Activated CD4-positive, alpha-beta T cell treated with anti-CD3 and anti-CD28 coated beads for 4 hours (primary cell): ENCODE data around the gene TRIL.

Experiments used
- DNase-seq, 2 donors: peaks; one replicate each; pipeline ENCODE4 v3.0.0-alpha.2; 2020

TRIL gene, protein sequence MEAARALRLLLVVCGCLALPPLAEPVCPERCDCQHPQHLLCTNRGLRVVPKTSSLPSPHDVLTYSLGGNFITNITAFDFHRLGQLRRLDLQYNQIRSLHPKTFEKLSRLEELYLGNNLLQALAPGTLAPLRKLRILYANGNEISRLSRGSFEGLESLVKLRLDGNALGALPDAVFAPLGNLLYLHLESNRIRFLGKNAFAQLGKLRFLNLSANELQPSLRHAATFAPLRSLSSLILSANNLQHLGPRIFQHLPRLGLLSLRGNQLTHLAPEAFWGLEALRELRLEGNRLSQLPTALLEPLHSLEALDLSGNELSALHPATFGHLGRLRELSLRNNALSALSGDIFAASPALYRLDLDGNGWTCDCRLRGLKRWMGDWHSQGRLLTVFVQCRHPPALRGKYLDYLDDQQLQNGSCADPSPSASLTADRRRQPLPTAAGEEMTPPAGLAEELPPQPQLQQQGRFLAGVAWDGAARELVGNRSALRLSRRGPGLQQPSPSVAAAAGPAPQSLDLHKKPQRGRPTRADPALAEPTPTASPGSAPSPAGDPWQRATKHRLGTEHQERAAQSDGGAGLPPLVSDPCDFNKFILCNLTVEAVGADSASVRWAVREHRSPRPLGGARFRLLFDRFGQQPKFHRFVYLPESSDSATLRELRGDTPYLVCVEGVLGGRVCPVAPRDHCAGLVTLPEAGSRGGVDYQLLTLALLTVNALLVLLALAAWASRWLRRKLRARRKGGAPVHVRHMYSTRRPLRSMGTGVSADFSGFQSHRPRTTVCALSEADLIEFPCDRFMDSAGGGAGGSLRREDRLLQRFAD

DNA sequence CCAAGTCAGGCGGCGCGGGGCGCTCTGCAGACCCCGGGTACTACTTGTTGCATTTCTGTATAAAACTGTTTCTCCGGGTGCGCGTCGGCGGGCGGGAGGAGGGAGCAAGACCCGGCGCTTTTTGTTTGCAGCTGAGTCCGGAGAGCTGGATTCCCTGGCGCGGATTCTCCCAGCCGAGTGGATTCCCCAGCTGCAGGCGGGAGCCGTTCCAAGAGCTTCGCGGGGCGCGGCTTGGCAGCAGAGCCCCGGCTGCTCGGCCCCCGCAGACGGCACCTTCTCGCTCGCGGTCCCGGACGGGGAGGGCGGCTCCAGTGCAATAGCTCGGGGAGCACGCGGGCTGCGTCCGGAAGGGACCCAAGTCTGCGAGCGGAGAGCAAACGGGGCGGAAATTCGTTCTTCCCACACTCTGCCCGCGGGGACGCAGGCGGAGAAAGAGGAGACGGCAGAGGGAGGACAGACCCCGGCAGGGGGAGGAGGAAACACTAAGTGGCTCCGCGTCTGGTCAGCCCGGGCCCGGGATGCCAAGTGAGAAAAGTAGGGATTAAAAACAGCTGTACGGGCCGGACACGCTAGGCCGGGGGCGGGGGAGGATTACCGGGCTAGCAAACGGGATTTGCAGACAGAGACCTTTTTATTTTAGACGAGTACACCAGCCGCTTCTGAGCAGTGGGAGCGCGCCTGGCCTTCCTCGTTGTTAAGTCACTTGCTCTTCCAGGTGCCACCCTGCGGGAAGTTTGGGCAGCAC lies at the start of gene TRIL:
TSS of gene TRIL (minus strand) at position 96 of the 745 bp plus-strand sequence. CDS start 284 bp downstream, outside the sequence.
- DNase-seq, result no peak

DNA sequence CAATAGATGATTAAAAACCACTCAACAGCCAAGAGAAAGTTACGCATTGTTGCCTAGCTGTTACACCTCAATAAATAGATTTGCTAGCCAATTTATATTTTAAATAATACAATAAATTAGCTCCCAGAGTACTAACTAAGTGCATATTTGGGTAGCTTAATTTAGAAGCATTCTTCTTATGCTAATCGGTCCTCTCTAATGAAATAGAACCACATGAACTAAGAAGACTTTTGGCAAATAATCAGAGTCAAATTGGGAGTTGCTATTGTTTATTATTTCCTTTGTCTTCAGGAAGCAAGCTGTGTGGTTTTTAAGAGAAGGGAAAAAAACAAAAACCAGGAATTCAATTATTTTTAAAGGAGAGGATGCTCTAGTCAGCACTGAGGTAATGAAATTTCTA lies 49.0 kb upstream of the TRIL start:
- DNase-seq, result no peak

DNA sequence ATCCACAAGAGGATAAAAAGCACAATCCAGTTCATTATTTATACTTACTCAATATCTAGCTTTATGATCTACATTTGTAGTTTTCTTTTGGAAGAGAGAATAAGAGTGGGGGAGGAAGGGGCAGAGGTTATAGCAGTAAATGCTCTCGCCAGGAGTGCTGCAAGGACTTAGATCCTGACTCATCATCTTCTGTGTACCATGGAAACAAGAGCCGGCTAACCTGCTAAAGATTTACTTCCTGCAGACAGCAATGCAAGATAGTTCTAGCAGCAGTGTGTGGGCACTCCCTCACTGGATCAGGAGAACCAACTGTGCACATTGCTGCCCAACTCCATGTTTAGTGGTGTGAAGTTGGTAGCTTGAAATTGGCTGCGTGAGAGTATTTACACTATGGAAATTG lies 47.7 kb upstream of the TRIL start:
- no peak for DNase-seq

DNA sequence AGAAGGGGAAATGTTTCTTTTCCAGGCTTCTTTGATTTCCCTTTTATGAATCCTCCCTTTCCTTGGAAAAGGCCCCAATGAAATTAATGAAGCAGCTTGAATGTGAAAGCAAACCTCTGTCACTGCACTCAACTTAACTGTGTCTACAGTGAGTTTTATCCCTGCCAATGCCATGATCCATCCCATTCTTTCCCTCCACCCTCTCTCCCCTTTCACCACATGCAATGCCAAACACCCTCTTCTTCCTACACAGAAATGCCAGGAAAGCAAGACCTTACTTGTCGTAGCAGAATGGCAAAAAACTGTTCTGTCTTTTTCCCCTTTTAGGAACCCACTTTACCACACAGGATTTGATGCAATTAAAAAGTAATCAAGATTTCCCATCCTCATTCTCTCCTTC lies 47.3 kb upstream of the TRIL start:
- no peak for DNase-seq

DNA sequence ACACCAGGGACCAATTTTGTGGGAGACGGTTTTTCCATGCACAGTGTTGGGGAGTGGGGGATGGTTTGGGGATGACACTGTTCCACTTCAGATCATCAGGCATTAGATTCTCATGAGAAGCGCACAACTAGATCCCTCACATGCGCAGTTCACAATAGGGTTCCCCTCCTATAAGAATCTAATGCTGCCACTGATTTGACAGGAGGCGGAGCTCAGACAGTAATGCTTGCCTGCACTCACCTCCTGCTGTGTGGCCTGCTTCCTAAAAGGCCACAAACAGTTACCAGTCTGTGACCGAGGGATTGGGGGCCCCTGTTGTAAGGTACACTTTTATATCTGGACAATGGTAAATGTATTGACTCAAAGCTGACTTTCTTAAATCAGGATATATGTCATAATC lies 45.6 kb upstream of the TRIL start:
- no peak for DNase-seq

DNA sequence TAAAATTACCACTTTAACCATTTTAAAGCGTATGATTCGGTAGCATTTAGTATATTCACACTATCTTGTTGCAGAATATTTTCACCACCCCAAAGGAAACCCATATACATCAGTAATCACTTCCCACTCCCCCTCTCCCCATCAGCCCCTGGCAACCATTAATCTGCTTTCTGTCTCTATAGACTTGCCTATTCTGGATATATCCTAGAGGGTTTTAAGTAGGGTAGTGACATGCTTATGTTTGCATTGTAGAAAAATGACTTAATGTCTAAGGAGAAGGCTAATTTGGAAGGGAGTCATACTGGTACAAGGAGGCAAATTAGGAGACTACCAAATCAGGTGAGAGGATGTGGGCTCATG lies 42.6 kb upstream of the TRIL start:
- no peak for DNase-seq

DNA sequence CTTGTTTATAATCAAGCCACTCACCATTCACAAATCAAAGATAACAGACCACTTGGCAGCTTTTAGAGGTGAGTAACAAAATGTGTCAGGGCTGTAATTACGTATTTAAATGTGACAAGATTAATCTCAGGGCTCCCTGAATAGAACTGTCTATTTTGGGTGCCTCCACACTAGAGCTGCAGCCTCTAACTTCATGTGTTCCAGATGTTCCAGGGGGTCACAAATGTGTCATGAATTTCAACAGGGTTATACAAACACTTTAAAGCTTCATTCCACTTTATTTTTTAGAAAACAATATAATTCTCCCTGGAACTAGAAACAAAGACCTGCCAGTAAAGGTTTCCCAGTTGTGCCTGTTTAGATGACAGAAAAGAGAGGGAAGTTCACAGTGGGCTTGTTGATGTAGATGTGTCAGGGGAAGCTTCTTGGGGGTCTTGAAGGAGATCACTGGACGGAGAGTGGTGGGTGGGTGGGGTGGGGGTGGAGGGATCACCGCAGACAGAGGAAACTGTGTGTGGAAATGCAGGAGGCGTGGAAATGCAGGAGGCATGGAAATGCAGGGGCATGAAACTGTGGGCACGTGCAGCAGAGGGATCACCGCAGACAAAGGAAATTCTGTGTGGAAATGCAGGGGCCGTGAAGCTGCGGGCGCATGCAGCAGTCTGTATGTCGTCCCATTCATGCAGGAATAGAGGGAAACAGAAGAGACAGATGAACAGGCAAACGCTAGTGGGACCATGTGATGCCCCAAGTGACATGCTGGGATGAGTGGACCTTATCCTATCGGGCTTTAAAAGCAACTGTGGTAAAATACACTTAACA lies 42.0 kb upstream of the TRIL start:
- DNase-seq, result no peak

DNA sequence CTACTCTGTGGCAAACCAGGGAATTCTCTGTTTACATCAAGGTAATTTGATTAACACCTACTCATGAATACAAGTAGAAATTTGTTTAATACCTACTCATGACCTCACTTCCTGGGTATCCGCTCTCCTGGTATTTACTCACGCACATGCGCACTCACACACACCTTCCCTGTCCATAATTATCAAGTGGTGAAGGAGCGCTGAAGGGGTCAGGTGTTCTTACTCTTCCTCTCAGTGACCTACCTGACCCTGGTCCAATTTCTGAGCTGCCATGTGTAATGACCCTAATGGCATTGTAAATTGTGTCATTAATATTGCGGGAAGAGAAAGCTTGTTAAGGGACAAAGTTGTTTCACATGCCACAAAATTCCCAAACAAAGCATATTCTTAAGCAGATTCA lies 41.3 kb upstream of the TRIL start:
- DNase-seq, result no peak

DNA sequence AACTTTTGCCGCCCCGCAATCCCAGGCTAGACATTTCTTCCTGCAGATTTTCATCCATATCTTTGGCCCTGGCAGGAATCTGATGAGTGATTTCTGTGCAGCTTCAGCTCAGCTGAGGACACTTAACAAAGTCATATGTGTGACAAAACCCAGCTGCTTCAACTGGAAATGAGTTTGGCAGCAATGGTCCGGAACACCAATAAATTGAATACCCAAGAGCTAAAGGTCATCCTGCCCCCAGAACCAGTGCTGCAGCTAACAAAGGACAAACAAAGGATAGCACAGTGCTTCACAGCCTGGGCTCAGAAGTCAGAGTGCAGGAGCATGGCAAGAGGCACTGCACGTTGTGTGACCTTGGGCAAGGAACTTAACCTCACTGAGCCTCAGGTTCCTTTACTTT lies 40.0 kb upstream of the TRIL start:
- no peak for DNase-seq

DNA sequence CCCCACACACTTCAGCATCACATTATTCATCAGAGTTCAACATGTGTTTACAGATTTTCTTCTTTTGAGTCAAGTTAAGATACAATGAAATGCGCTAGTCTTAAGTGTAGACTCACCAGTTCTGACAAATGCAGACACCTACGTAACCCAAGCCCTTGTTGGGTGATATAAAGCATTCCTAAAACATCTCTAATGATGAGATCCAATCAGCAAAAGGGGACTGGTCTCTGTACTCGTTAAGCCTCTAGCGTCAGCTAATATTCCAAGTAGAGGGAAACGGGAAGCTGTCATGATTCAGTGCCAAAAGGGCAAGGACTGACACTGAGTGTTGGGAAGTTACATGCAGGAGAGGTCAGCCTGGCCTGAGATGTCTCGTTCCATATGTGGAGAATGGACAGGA lies 38.7 kb upstream of the TRIL start:
- no peak for DNase-seq

DNA sequence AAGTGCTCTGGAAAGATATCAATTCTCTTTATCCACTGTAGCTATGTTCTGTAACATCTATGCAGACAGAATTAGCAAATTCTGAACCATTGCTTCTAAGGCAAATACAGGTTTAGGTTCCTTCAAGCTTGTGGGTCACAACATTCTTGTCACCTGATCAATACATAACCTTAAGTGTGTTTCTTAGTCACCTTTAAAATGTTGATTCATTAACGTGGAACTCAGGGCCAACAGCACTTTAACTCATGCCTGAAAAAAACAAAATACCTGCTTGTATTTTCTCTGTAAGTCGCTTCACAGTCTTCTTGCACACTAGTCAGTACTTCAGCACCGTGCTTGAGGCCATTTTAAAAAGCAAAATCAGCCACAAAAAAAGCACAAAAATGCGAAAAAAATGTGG lies 35.2 kb upstream of the TRIL start:
- no peak for DNase-seq

DNA sequence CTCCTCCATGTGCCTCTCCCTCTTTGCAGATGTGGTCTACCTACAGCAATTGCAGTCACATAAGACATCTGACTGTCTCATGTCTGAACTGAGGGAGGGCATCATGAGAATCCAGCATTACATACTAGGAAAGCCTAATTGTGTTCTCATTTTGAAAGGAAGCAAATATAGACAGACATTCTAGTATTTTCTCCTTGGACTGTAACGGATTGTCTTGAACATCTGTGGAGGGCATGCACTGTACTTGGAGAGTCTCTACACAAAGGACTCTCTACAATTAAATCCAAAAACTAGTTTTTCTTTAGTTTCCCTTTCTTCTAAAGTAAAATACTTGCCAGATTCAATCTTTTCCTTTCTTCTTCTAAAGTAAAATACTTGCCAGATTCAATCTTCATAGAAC lies 34.7 kb upstream of the TRIL start:
- no peak for DNase-seq

DNA sequence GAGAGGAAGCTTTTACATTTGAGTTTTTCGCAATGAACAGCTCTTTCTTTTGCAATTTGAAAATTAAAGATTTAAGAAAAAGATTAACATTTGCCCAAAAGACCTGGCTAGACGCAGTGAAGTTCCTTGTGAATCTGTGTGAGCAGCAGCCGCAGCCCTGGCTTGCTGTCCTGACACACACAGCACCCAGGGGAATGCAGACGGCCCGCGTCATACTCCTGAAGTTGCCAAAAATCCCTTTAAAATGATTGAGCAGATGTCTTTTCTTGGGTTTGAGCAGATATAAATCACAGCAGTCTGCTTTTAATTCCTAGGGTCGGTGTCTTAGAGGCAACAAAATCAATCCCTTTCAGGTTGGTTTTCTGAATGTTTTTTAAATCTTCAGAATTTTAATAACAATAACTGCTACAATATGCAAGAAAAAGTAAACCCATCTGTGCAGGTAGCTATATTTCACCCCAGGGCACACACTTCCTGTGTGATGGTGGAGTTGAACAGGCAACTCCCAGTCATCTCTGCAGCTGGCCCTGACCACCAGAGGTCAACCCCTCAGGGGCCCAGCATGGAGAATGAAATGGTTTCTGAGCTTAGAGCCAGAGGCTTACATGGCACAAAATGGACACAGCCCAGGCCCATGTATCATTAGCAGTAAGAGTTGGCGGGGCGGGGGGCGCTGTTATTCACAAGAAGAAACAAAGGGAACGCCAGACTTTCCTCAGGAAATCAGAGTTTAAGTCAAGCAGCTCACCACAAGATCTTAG lies 32.2 kb upstream of the TRIL start:
- DNase-seq, result no peak

DNA sequence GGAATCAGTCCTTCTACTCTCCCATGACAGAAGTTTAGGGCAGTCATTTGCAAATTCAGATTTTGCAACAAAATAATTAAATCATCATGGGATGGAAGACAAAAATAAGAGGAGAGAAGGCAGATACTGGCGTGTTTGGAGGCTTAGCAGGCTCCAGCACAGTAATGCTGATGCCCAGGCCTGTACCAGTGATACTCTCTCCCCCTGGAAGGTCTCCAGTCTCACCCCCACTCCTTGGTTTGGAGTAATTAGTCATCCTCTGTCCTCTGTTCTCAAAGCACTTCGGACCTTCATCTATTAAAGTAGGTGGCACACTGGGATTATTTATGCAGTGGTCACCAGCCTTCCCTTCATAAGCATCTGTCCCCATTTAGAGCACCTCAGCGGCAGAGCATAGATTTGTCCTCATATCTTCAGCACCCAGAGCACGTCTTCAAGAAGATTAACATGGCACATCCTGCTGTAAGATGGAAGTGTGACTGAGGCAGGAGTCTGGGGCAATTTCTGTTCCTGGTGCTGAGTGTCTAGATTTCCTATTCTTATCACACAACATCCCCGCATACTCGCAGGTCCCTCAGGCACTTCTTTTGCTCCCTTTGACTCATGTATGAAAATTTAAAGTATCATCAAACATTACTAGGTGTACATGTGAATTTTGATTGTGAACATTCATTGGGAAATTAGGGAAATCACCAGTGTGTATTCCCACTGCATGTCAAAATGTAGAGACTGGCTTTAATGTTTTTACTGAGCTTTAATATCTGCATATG lies 31.3 kb upstream of the TRIL start:
- no peak for DNase-seq

DNA sequence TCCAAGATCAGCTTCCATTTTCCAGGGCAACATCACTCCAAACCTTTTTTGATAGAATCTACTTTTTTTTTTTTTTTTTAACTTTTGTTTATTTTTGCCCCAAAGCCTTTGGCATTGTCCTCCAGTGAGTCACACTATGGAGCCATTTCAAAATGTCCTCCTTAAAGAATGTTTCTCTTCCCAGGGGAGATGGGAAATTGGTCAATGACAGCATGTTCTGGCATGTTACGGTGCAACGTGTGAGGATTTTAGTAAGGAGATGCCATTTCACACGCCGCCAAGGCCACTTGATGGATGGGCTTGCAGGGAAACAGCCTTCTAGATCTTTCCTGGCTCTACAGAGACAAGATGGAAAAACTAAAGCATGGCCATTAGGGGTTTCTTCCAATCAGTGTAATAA lies 30.7 kb upstream of the TRIL start:
- no peak for DNase-seq

DNA sequence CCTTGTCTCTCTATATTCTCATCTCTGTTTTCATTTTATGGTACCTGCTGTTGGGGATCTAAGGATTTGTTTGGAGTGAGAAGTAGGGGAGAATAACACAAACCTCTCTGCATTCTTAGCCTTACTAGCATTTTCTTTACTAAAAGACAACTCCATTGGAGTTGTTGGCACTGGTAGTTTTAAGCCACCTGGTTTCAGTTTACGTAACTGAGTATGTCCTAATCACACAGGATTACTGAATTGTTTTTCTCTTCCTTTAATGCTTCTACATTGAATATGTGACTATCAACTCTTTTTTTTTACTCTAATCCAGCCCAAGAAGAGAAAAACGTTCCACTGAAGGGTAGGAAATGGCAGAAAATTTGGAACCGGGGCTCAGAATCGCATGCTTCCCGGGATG lies 30.0 kb upstream of the TRIL start:
- DNase-seq, result no peak

DNA sequence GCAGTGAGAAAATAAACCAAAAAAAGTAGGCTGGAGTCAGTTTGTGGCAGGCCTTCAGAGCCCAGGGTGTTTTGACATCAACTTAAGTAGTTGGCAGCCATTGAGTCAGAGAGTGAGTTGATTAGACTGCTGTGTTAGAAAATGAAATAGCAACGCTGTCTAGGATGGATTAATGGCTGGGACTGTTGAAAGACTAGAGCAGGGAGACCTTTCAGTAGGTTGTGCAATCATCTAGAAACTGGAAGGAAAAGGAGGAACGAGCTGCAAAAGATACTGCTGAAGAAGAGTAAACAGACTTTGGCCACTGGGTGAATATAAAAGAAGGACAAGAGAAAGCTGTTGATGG lies 28.6 kb upstream of the TRIL start:
- DNase-seq, result no peak

DNA sequence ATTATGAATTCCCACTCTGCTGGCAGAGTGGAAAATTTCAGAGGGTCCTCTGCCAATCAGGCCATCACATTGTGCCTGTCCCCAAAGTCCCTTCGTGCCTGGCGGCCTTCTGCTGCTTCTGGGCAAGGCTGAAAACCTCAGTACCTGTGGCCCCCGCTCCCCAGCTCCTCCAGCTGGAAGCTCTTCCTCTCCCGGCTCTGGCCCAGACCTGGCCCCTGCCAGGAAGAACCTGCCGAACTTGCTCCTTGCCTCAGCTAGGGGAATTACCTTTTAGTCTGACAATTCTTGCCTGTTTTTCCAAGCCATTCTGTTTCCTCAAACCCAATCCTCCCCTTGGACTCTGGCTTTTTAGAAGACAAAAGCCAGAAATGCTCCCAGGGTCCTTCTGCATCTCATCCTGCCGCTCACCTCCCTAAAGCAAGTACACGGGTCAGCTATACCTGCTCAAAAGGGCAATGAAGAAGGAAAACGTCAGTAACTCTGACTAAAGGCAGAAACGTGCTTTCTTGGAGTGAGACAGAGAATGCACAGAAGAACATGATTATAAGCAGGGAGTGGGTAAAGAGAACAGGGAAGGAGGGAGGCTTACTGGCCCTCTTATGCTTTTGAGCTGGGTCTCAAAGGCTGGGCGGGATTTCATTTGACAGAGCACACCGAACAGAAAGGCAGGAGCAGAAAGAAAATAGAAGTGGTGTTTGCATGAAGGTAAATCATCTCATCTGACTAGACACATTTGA lies 28.1 kb upstream of the TRIL start:
- DNase-seq, result no peak

DNA sequence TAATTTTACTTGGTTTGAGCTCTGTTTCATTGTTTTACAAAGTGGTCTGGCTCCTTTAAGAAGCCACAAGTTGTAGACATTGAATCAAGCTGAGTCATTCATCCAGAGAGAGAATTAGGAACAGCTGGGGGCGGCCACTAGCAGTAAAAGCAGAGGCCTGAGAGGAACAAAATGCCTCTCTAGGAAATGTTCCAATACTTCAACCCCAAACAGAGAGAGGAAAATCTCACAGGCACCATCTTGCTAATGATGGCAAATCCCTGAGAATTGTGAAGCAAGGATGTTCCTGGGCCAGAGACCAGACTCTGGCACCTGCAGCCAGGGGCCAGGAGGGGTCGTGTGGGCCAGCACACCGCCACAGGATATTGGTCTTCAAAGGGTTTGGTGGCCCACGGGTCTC lies 26.5 kb upstream of the TRIL start:
- no peak for DNase-seq

DNA sequence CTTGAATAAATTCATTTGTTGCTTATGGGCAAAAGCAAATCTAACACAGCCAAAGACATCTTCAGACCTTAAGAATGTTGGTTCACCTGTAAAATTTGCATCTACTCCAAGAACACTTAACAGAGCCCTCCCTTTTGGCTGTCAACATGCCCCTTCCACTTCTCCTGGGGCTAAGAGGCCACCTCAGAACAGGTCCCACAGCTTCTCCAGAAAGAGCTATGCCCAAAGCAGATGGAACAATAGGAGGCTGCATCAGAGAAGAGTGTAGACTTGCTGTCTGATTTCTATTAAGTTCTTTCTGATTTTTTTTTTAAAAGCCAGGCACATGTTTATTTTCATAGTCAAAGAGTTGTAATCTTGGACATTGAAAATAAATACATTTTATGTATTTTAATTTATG lies 26.1 kb upstream of the TRIL start:
- DNase-seq, result no peak
